PC-3 (cell line): ENCODE results near the gene SSC4D. TPM values are rescaled to one million over a fixed set of nuclear protein-coding genes. Genes with fewer than 3 reads are reported as not detected.
"Not testable (repeated sequence)": the region's sequence is repeated elsewhere in the genome, so short reads cannot be mapped to it uniquely, and the experiment has no call there.

ENCODE experiments used
- ATAC-seq: fragments of 200-7000 bp; cut with Tn5 transposase; 2 replicates; pipeline ENCODE4 v1.9.1; 2020; ENCODE audit warnings: mild to moderate bottlenecking, moderate library complexity
- BruUV-seq: library from RNA; stranded (reverse); fragments of 400-500 nt; replicated peaks from 2 replicates; lab custom pipeline; 2021; lab: Mats Ljungman, UMichigan
- CTCF ChIA-PET: fragments of 300-600 bp; sonication (Branson Sonifier 250); formaldehyde crosslinking; loops from one replicate; lab custom pipeline; 2022; ENCODE audit warnings: antibody characterized with exemption; lab: Charles Lee
- POLR2A ChIA-PET: fragments of 300-600 bp; sonication (Branson Sonifier 250); formaldehyde crosslinking; loops from one replicate; lab custom pipeline; 2022; ENCODE audit warnings: antibody characterized with exemption; ENCODE audit not compliant: unreplicated experiment; lab: Charles Lee
- DNase-seq: peaks from one replicate; pipeline ENCODE4 v3.0.0-alpha.2; 2015
- H2AFZ ChIP-seq: fragments of 300-600 bp; sonication (generic); 2 replicates; pipeline ENCODE4 v1.6.0; 2016; ENCODE audit warnings: antibody characterized with exemption, low read length
- H3F3A ChIP-seq: fragments of 300-600 bp; sonication (generic); one replicate; pipeline ENCODE4 v1.6.0; 2017; ENCODE audit warnings: antibody characterized with exemption, low read length, control low read depth, mild to moderate bottlenecking; ENCODE audit not compliant: unreplicated experiment
- H3K27ac ChIP-seq: fragments of 300-600 bp; sonication (generic); 2 replicates; pipeline ENCODE4 v1.5.1; 2016; ENCODE audit warnings: mild to moderate bottlenecking, low read length
- H3K27me3 ChIP-seq: fragments of 300-600 bp; sonication (generic); 2 replicates; pipeline ENCODE4 v1.6.1; 2016; ENCODE audit warnings: low read length, mixed read lengths
- H3K36me3 ChIP-seq: fragments of 300-600 bp; sonication (generic); 2 replicates; pipeline ENCODE4 v1.6.1; 2016; ENCODE audit warnings: low read depth, mixed run types, low read length, mixed read lengths
- H3K4me1 ChIP-seq: fragments of 300-600 bp; sonication (generic); 2 replicates; pipeline ENCODE4 v1.5.1; 2016; ENCODE audit warnings: low read length; ENCODE audit not compliant: insufficient read depth
- H3K4me2 ChIP-seq: fragments of 300-600 bp; sonication (generic); 2 replicates; pipeline ENCODE4 v1.6.0; 2016; ENCODE audit warnings: low read length
- H3K4me3 ChIP-seq: fragments of 300-600 bp; sonication (generic); 2 replicates; pipeline ENCODE4 v1.5.1; 2016; ENCODE audit warnings: mild to moderate bottlenecking, low read length, mixed read lengths
- H3K79me2 ChIP-seq: fragments of 300-600 bp; sonication (generic); 2 replicates; pipeline ENCODE4 v1.6.1; 2017; ENCODE audit warnings: low read length, mixed read lengths
- H3K9ac ChIP-seq: fragments of 300-600 bp; sonication (generic); 2 replicates; pipeline ENCODE4 v1.6.0; 2016; ENCODE audit warnings: mild to moderate bottlenecking, low read length
- H3K9me2 ChIP-seq: fragments of 300-600 bp; sonication (generic); replicated peaks from 2 replicates; pipeline ENCODE4 v1.6.1; 2016; ENCODE audit warnings: mixed run types, low read length, mixed read lengths
- H3K9me3 ChIP-seq: fragments of 300-600 bp; sonication (generic); 2 replicates; pipeline ENCODE4 v1.6.1; 2016; ENCODE audit warnings: low read length, mixed read lengths
- H4K20me1 ChIP-seq: fragments of 300-600 bp; sonication (generic); 2 replicates; pipeline ENCODE4 v1.6.1; 2016; ENCODE audit warnings: low read length, mixed read lengths
- EZH2 ChIP-seq: fragments of 300-600 bp; sonication (generic); IDR thresholded peaks from one replicate; pipeline ENCODE4 v1.6.1; 2017; ENCODE audit warnings: antibody characterized with exemption, mild to moderate bottlenecking, low read length; ENCODE audit not compliant: unreplicated experiment
- EZH2phosphoT487 ChIP-seq: fragments of 300-600 bp; sonication (generic); IDR thresholded peaks from 2 replicates; pipeline ENCODE4 v1.6.1; 2018; ENCODE audit warnings: mild to moderate bottlenecking, antibody characterized with exemption, low read length, borderline replicate concordance
- intact Hi-C: fragments of 100-400 bp; cut with micrococcal nuclease; formaldehyde crosslinking; loops from 2 replicates; pipeline ENCODE4 v1.9.0; 2023
- total RNA-seq: library from RNA; depleted of rRNA; stranded (reverse); fragments of >200 nt; gene quantifications from 2 replicates; pipeline ENCODE4 v1.2.3, GENCODE V29; 2014
- TF ChIP-seq, protein P1 (sequence below): fragments of 300-600 bp; sonication (generic); conservative IDR thresholded peaks from 2 replicates; pipeline ENCODE4 v1.5.1; 2017; ENCODE audit warnings: antibody characterized with exemption, low read depth, mild to moderate bottlenecking, low read length

The SSC4D gene
- total RNA-seq, 1 experiment from 2014 or later, result 1.3 TPM

GRCh38 chr7:76427635-76428034, 18.1 kb upstream of the SSC4D start:
- Histone ChIP-seq H2AFZ (no peak overlapping the region), H3K9me3 (no peaks in the 10 kb centered on the region), H4K20me1 (no peaks in the 10 kb centered on the region), H3K9ac (no peak overlapping the region), H3K4me1 (peaks cover 11% of the 10 kb centered on the region), H3K9me2 (no peaks in the 10 kb centered on the region), H3K79me2 (no peaks in the 10 kb centered on the region), H3K4me2 (no peak overlapping the region), H3K27ac (no peak overlapping the region), H3K36me3 (no peaks in the 10 kb centered on the region), H3K27me3 (no peaks in the 10 kb centered on the region), H3F3A (no peaks in the 10 kb centered on the region), H3K4me3 (no peak overlapping the region)
- ATAC-seq (no peak), DNase-seq (no peak)
- ChIA-PET POLR2A (no interaction called here), CTCF (no interaction called here)
- TF ChIP-seq, protein P1, sequence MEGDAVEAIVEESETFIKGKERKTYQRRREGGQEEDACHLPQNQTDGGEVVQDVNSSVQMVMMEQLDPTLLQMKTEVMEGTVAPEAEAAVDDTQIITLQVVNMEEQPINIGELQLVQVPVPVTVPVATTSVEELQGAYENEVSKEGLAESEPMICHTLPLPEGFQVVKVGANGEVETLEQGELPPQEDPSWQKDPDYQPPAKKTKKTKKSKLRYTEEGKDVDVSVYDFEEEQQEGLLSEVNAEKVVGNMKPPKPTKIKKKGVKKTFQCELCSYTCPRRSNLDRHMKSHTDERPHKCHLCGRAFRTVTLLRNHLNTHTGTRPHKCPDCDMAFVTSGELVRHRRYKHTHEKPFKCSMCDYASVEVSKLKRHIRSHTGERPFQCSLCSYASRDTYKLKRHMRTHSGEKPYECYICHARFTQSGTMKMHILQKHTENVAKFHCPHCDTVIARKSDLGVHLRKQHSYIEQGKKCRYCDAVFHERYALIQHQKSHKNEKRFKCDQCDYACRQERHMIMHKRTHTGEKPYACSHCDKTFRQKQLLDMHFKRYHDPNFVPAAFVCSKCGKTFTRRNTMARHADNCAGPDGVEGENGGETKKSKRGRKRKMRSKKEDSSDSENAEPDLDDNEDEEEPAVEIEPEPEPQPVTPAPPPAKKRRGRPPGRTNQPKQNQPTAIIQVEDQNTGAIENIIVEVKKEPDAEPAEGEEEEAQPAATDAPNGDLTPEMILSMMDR, result no peak
- TF ChIP-seq EZH2phosphoT487, result no peak
- no peak for TF ChIP-seq EZH2
- no TSS peak for BruUV-seq
- intact Hi-C loops, result no loop called here

GRCh38 chr7:76426246-76426645, 16.7 kb upstream of the SSC4D start:
- Histone ChIP-seq H3K9ac (no peak overlapping the region), H2AFZ (no peak overlapping the region), H4K20me1 (no peaks in the 10 kb centered on the region), H3K4me1 (peaks cover 11% of the 10 kb centered on the region), H3K9me2 (no peaks in the 10 kb centered on the region), H3K4me2 (no peak overlapping the region), H3K79me2 (no peaks in the 10 kb centered on the region), H3K4me3 (no peak overlapping the region), H3K27me3 (no peaks in the 10 kb centered on the region), H3F3A (no peaks in the 10 kb centered on the region), H3K27ac (no peak overlapping the region), H3K36me3 (no peaks in the 10 kb centered on the region), H3K9me3 (no peaks in the 10 kb centered on the region)
- TF ChIP-seq EZH2 (no peak), EZH2phosphoT487 (no peak)
- TF ChIP-seq, protein P1, result no peak
- POLR2A ChIA-PET, result no interaction called here
- CTCF ChIA-PET, result no interaction called here
- BruUV-seq, result no TSS peak
- DNase-seq (no peak), ATAC-seq (no peak)
- intact Hi-C loops, result no loop called here

- H3K36me3 ChIP-seq, H2AFZ ChIP-seq, H3K4me3 ChIP-seq, BruUV-seq, H3F3A ChIP-seq, DNase-seq, H3K27me3 ChIP-seq, H4K20me1 ChIP-seq, H3K9me2 ChIP-seq, POLR2A ChIA-PET, ATAC-seq, H3K9me3 ChIP-seq, CTCF ChIA-PET, H3K4me2 ChIP-seq, H3K9ac ChIP-seq, intact Hi-C loops, H3K79me2 ChIP-seq, H3K27ac ChIP-seq: not testable (repeated sequence)
- H3K4me1 ChIP-seq, result peaks cover 11% of the 10 kb centered on the region
Measured at GRCh38 chr7:76425558-76425957, 16.1 kb upstream of the SSC4D start.
